Ishikawa (cell line): ENCODE data around the gene NF1.

Source experiments
- EGR1 ChIP-seq: IDR thresholded peaks from 2 replicates; pipeline ENCODE4 v1.6.1; 2012
- EP300 ChIP-seq: IDR thresholded peaks from 2 replicates; pipeline ENCODE4 v1.6.1; 2012; ENCODE audit warnings: borderline replicate concordance
- FOXM1 ChIP-seq: IDR thresholded peaks from 2 replicates; pipeline ENCODE4 v1.6.1; 2012; ENCODE audit warnings: low read depth, borderline replicate concordance
- TAF1 ChIP-seq: IDR thresholded peaks from 2 replicates; pipeline ENCODE4 v1.6.1; 2012; ENCODE audit warnings: low read depth, mild to moderate bottlenecking
- TEAD4 ChIP-seq: IDR thresholded peaks from 2 replicates; pipeline ENCODE4 v1.6.1; 2012
- YY1 ChIP-seq: IDR thresholded peaks from 2 replicates; pipeline ENCODE4 v1.6.1; 2012; ENCODE audit warnings: low read depth
- TF ChIP-seq, protein P1 (sequence below): IDR thresholded peaks from 2 replicates; pipeline ENCODE4 v1.6.1; 2012; ENCODE audit warnings: low read depth, mild to moderate bottlenecking

DNA sequence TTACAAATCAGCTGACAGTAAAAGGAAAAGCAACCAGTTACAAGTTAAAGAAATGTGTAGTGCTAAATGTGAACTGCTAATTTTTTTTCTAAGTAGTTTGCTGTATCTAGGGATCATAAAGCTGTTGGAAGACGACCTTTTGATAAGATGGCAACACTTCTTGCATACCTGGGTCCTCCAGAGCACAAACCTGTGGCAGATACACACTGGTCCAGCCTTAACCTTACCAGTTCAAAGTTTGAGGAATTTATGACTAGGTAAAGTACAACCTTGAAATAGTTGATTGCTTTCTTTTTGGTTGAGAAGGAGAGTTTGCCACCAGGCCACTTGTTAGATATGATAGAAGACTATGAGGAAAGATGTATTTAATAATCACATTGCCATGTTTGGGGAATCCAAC is 166.8 kb downstream of the NF1 start:
- no peak for TF ChIP-seq YY1
- TF ChIP-seq EP300: no peak
- TF ChIP-seq TEAD4: no peak
- TF ChIP-seq, protein P1, sequence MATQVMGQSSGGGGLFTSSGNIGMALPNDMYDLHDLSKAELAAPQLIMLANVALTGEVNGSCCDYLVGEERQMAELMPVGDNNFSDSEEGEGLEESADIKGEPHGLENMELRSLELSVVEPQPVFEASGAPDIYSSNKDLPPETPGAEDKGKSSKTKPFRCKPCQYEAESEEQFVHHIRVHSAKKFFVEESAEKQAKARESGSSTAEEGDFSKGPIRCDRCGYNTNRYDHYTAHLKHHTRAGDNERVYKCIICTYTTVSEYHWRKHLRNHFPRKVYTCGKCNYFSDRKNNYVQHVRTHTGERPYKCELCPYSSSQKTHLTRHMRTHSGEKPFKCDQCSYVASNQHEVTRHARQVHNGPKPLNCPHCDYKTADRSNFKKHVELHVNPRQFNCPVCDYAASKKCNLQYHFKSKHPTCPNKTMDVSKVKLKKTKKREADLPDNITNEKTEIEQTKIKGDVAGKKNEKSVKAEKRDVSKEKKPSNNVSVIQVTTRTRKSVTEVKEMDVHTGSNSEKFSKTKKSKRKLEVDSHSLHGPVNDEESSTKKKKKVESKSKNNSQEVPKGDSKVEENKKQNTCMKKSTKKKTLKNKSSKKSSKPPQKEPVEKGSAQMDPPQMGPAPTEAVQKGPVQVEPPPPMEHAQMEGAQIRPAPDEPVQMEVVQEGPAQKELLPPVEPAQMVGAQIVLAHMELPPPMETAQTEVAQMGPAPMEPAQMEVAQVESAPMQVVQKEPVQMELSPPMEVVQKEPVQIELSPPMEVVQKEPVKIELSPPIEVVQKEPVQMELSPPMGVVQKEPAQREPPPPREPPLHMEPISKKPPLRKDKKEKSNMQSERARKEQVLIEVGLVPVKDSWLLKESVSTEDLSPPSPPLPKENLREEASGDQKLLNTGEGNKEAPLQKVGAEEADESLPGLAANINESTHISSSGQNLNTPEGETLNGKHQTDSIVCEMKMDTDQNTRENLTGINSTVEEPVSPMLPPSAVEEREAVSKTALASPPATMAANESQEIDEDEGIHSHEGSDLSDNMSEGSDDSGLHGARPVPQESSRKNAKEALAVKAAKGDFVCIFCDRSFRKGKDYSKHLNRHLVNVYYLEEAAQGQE: no peak
- TF ChIP-seq EGR1: no peak
- no peak for TF ChIP-seq TAF1
- TF ChIP-seq FOXM1: no peak
